B cell (primary cell): ENCODE results near the gene TSPYL1.

Experiments
- EZH2 ChIP-seq: IDR thresholded peaks from 2 replicates; pipeline ENCODE4 v1.6.1; 2012; ENCODE audit warnings: borderline replicate concordance, low read depth, mild to moderate bottlenecking, moderate library complexity, low read length; ENCODE audit not compliant: insufficient read depth, poor library complexity, severe bottlenecking
- TF ChIP-seq, protein P1 (sequence below): fragments of 200-600 bp; IDR thresholded peaks from one replicate; pipeline ENCODE4 v1.8.0; 2022; ENCODE audit warnings: antibody characterized with exemption, mild to moderate bottlenecking

DNA sequence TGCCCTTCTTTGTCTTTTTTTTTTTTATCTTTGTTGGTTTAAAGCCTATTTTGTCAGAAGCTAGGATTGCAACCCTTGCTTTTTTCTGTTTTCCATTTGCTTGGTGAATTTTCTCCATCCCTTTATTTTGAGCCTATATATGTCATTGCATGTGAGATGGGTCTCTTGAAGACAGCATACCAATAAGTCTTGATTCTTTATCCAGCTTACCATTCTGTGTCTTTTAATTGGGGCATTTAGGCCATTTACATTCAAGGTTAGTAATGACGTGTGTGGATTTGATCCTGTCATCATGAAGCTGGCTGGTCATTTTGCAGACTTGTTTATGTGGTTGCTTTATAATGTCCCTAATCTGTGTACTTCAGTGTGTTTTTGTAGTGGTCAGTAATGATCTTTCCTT is 16.4 kb downstream of the TSPYL1 start:
- TF ChIP-seq EZH2: no peak
- TF ChIP-seq, protein P1, sequence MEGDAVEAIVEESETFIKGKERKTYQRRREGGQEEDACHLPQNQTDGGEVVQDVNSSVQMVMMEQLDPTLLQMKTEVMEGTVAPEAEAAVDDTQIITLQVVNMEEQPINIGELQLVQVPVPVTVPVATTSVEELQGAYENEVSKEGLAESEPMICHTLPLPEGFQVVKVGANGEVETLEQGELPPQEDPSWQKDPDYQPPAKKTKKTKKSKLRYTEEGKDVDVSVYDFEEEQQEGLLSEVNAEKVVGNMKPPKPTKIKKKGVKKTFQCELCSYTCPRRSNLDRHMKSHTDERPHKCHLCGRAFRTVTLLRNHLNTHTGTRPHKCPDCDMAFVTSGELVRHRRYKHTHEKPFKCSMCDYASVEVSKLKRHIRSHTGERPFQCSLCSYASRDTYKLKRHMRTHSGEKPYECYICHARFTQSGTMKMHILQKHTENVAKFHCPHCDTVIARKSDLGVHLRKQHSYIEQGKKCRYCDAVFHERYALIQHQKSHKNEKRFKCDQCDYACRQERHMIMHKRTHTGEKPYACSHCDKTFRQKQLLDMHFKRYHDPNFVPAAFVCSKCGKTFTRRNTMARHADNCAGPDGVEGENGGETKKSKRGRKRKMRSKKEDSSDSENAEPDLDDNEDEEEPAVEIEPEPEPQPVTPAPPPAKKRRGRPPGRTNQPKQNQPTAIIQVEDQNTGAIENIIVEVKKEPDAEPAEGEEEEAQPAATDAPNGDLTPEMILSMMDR: no peak
